GM19324 (cell line): Measurements from ENCODE around the gene PHF14.
A peak's percentile ranks its signal among the peaks of the same experiment; 100 is the strongest.

Experiments used
- ATAC-seq: cut with Tn5 transposase; IDR thresholded peaks from one replicate; pipeline ENCODE4 v1.9.1; 2021; ENCODE audit warnings: mild to moderate bottlenecking, moderate library complexity; ENCODE audit not compliant: unreplicated experiment, low FRiP score

PHF14 gene

DNA sequence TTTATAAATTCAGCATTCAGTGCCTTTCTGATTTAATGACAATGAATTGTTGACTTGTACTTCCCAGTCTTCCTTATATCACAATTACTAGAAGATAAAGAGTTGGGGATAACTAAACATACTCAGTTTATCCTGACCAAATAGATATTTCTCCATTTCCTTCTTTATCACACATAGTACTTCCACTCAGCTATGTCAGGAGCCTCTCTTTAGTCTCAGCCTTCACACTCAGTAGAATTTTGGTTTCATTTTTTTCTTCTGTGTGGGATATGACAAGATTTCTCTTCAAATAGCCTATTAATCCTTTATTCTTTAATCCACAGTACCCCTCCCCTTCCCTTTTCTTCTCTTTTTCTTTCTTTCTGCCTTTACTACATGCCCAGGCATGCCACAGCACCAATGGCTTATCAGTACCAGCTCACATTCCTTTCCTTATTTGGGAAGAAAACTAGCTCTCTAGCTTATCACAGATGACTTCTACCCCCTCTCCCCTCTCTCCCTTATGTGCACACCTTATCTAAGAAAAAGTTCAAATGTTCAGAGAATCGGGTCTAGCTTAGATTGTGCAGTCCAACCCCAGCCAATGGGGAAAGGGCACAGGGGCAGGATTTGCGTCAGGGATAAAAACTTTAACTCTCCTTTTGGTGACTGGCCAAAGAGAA, 109.0 kb downstream of the PHF14 start:
- no peak for ATAC-seq

DNA sequence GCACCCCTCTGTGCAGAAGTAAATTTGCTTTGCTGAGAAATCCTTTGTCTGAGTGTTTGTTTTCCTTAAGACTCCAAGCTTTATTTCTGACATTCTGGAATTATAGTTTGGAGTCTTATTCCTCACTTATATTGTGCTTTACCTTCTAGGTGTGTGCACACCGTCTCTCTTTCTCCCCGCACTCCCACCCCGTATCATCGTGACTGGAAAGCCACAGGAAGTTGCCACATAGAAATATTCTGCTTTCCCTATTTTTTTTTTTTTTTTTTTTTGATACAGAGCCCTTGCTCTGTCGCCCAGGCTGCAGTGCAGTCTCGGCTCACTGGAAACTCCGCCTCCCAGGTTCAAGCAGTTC, 109.5 kb downstream of the PHF14 start:
- ATAC-seq = no peak

- no peak for ATAC-seq
These were observed 130.9 kb downstream of the PHF14 start for GRCh38 chr7:11104578-11104977.

GRCh38 chr7:11109659-11110058, 136.0 kb downstream of the PHF14 start:
- no peak for ATAC-seq

GRCh38 chr7:11120068-11120664, 146.5 kb downstream of the PHF14 start:
- ATAC-seq = peak; percentile 84

GRCh38 chr7:11120675-11121220, 147.1 kb downstream of the PHF14 start:
- no peak for ATAC-seq

GRCh38 chr7:11124856-11125559, 151.3 kb downstream of the PHF14 start:
- ATAC-seq = no peak

DNA sequence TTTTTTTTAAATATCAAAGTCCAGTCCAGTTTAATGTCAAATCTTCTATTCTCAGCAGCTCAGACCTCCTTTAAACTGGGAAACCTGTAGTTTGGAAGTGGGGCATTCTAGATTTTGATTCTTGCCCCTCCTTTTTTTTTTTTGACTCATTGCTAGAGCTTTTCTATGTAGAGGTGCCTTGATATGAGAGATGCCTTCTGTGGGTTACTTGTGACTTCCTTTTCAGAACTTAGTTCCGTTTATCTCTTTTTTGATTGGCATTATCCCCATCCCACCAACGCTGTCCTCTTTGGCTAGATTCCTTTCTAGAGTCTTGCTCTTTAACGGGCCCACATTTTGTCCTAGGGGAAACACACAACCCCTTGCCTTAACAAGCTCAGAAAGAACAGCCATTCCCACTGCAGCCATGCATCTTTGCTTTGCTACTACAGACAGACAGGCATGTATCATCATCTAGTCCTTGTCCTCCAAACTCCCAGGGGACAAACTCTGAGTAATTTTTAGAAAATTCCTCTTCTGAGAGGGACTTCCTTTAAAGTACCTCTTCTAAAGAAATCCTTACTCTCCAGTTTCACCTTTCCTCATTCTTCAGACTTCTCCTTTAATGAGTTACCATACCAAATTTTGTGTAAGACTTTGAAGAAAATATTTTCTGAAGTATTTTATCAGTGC, 153.6 kb downstream of the PHF14 start:
- ATAC-seq = no peak

GRCh38 chr7:11127988-11128387, 154.3 kb downstream of the PHF14 start:
- no peak for ATAC-seq

GRCh38 chr7:11128498-11128897, 154.8 kb downstream of the PHF14 start:
- ATAC-seq = no peak

- ATAC-seq = no peak
These were observed 156.3 kb downstream of the PHF14 start for GRCh38 chr7:11130012-11130411.

DNA sequence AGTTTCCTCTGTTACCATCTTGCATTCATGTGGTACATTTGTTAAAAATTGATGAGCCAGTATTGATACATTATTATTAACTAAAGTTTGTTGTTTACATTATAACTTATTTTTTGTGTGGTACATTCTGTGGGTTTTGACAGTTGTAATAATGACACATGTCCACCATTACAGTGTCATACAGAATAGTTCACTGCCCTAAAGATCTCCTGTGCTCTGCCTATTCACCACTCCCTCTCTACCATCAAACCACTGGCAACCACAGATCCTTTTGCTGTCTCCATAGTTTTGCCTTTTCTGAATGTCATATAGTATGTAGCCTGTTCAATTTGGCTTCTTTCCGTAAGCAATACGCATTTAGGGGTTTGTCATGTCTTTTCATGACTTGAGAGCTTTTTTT, 156.9 kb downstream of the PHF14 start:
- ATAC-seq = no peak

- ATAC-seq = no peak
These were observed 159.8 kb downstream of the PHF14 start for GRCh38 chr7:11133436-11133959.

- ATAC-seq = no peak
These were observed 161.9 kb downstream of the PHF14 start for GRCh38 chr7:11135573-11135972.

DNA sequence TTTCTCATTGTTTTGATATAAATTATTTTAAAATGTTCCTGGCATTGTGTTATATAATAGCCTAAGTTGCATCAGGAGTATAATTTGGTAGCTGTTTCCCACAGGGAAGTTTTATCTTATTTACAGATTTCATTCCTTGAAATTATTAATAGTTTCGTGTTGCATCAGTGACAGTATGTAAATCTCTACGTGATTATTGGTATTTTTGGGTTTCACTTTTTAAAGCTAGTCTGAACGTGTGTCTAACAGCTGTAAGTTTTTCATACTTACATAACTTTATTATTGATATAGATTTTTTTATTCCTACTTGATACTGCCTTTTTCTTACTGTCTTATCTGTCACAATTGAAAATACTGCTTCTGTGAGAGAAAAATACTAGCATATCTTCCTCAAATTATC, 167.9 kb downstream of the PHF14 start:
- no peak for ATAC-seq

- ATAC-seq = no peak
These were observed 180.0 kb downstream of the PHF14 start for GRCh38 chr7:11153694-11154093.

DNA sequence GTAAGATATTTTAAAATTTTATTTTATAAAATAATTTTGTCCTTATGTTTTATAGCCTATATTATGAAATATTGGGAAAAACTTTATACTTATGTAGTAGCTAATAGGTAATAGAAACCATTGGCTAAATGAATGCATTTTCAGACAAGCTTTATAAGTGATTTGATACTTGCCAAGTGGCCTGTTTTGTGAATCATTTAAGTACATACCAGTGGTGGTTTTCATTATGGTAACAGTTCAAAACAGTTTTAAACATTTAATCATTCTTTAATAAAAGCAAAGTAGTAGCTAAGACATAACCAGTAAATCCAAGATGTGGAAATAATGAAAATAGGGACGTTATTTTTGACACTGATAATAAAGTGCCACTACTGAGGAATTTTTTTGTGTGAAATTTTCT, 182.2 kb downstream of the PHF14 start:
- ATAC-seq = no peak

- ATAC-seq = no peak
These were observed 187.8 kb downstream of the PHF14 start for GRCh38 chr7:11161499-11161898.

DNA sequence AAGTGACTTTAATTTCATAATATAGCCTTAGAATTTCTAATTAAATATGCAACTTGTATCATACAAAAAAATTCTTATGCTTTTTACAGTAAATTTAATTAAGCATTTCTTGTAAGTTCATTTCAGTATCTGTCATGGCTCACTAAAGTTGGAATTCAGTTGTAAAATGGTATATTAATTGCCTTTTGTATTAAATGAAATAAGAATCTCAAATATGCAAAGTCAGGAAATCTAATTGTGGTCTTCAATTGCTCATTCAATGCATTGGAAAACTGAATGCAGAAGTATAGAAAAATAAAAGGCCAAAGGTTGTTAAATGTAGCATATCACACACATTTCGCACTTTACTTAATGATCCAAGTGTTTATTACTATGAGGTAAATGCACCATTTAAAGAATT, 189.5 kb downstream of the PHF14 start:
- no peak for ATAC-seq

- ATAC-seq = no peak
These were observed 192.4 kb downstream of the PHF14 start for GRCh38 chr7:11166051-11166450.

DNA sequence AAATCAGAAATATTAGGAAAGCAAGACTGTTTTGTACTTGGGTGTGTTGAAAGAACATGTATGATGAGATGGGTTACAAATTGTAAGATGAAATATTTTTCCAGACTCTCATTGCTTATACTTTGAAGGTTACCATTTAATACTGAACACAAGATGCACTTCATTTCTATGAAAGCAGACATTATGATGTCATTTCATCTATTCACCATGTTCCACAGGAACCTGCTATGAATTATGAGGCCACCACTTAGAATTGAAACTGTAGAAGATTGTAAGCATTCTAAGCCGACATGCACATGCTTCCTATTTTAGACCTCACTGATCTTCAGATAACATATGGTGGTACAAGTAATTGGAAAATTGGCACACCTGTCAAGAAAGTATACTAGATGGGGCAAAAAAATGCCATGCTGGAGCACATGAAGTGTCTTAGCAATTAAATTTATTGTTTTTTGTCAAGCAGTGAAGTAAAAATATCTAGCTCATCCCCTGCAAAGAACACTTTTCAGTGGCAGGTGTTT, 195.0 kb downstream of the PHF14 start:
- no peak for ATAC-seq
